ENCODE results near the gene TGFB1I1.

GRCh38 chr16:31471875-31472708 is at the start of gene TGFB1I1:
- no peak for TF ChIP-seq CTCF (IDR thresholded peaks at IDR 0.05; ENCODE audit: extremely low read depth in 1 of 2, insufficient read depth in 1 of 2, low read depth in 1 of 2, low read length in 2 of 2)
- TF ChIP-seq EZH2 (IDR thresholded peaks at IDR 0.05; ENCODE audit: borderline replicate concordance, low read depth, low read length, severe bottlenecking), result no peak
- TF ChIP-seq POLR2A (IDR thresholded peaks at IDR 0.05; ENCODE audit: low read depth, low read length), result peak; percentile 91
- TF ChIP-seq JUN (IDR thresholded peaks at IDR 0.05; ENCODE audit: borderline replicate concordance, insufficient read depth, insufficient read length, low read depth), result no peak
- TF ChIP-seq MAX (IDR thresholded peaks at IDR 0.05; ENCODE audit: insufficient read depth, insufficient read length), result no peak
- TF ChIP-seq MYC (IDR thresholded peaks at IDR 0.05; ENCODE audit: low read depth, low read length), result no peak
- peak; percentile 92 for TF ChIP-seq POLR2AphosphoS5 (IDR thresholded peaks at IDR 0.05; ENCODE audit: insufficient read depth, low read depth, low read length)
- TF ChIP-seq GATA2 (IDR thresholded peaks at IDR 0.05; ENCODE audit: insufficient read depth, insufficient read length, low read depth, low read length), result no peak
